Epithelial cell of proximal tubule (primary cell): ENCODE measurements around the gene GPBAR1. TPM values are rescaled to one million over a fixed set of nuclear protein-coding genes. Genes with fewer than 3 reads are reported as not detected.

Source experiments
- DNase-seq: peaks from one replicate; pipeline ENCODE4 v3.0.0-alpha.2; 2011; ENCODE audit warnings: low read depth
- H3K4me3 ChIP-seq: 2 replicates; pipeline ENCODE4 v1.5.1; 2011; ENCODE audit warnings: low read depth, mild to moderate bottlenecking, low read length
- CTCF ChIP-seq: conservative IDR thresholded peaks from 2 replicates; pipeline ENCODE4 v1.5.1; 2012; ENCODE audit warnings: low read depth, mild to moderate bottlenecking, low read length
- total RNA-seq: library from RNA; depleted of rRNA; stranded (reverse); fragments of >200 nt; gene quantifications from 2 replicates; pipeline ENCODE4 v1.2.3, GENCODE V29; 2015

The GPBAR1 gene
- total RNA-seq, 1 donor from 2014 or later: 2.3 TPM

- no peak overlapping the region for H3K4me3 ChIP-seq
- DNase-seq: no peak
- no peak for TF ChIP-seq CTCF
Observed at GRCh38 chr2:218280260-218280870, 19.6 kb downstream of the GPBAR1 start.

GRCh38 chr2:218281449-218281848 is 20.6 kb downstream of the GPBAR1 start:
- TF ChIP-seq CTCF: no peak
- H3K4me3 ChIP-seq: no peak overlapping the region
- DNase-seq: no peak

- TF ChIP-seq CTCF: no peak
- DNase-seq: no peak
- H3K4me3 ChIP-seq: no peak overlapping the region
Observed at GRCh38 chr2:218282173-218282991, 21.6 kb downstream of the GPBAR1 start.

- DNase-seq: no peak
- TF ChIP-seq CTCF: no peak
- no peak overlapping the region for H3K4me3 ChIP-seq
Observed at GRCh38 chr2:218284106-218284811, 23.4 kb downstream of the GPBAR1 start.

GRCh38 chr2:218285604-218286003 is 24.8 kb downstream of the GPBAR1 start:
- peak overlapping the region; percentile 58 for H3K4me3 ChIP-seq

More at GRCh38 chr2:218285604-218286003, 24.8 kb downstream of the GPBAR1 start:
- no peak for DNase-seq
- TF ChIP-seq CTCF: no peak
